Panc1 (cell line): ENCODE data around the gene NAT9. TPM values are rescaled to one million over a fixed set of nuclear protein-coding genes. Genes with fewer than 3 reads are reported as not detected.

Source experiments
- ATAC-seq: fragments of 200-7000 bp; cut with Tn5 transposase; 2 replicates; pipeline ENCODE4 v1.9.1; 2020; ENCODE audit warnings: mild to moderate bottlenecking, moderate library complexity
- BruUV-seq: library from RNA; stranded (reverse); fragments of 400-500 nt; replicated peaks from 2 replicates; lab custom pipeline; 2021; lab: Mats Ljungman, UMichigan
- CTCF ChIA-PET: fragments of 300-600 bp; sonication (Branson Sonifier 250); formaldehyde crosslinking; loops from one replicate; lab custom pipeline; 2022; ENCODE audit warnings: antibody characterized with exemption; lab: Charles Lee
- POLR2A ChIA-PET: fragments of 300-600 bp; sonication (Branson Sonifier 250); formaldehyde crosslinking; loops from one replicate; lab custom pipeline; 2022; ENCODE audit warnings: antibody characterized with exemption; lab: Charles Lee
- DNase-seq: peaks from one replicate; pipeline ENCODE4 v3.0.0-alpha.2; 2010; ENCODE audit warnings: low read depth, low spot score
- H3K27ac ChIP-seq: 2 replicates; pipeline ENCODE4 v1.5.1; 2011; ENCODE audit warnings: mild to moderate bottlenecking, low read length, inconsistent platforms
- H3K27me3 ChIP-seq: fragments of 200-500 bp; sonication (Bioruptor generic); 2 replicates; pipeline ENCODE4 v1.6.0; 2014; ENCODE audit warnings: low read length, inconsistent platforms; ENCODE audit not compliant: control insufficient read depth, insufficient read depth
- H3K36me3 ChIP-seq: fragments of 200-500 bp; sonication (Bioruptor generic); 2 replicates; pipeline ENCODE4 v1.5.1; 2014; ENCODE audit warnings: inconsistent platforms, mild to moderate bottlenecking, low read length, moderate library complexity; ENCODE audit not compliant: control insufficient read depth, insufficient read depth
- H3K4me1 ChIP-seq: 2 replicates; pipeline ENCODE4 v1.5.1; 2011; ENCODE audit warnings: inconsistent platforms, mild to moderate bottlenecking, low read length, moderate library complexity; ENCODE audit not compliant: control insufficient read depth, insufficient read depth
- H3K4me3 ChIP-seq, 2 experiments: 2 replicates each; pipeline ENCODE4 v1.5.1; 2011 to 2012; ENCODE audit warnings: low read depth in 2 of 2, low read length in 2 of 2, mild to moderate bottlenecking in 2 of 2, inconsistent platforms in 1 of 2, moderate library complexity in 1 of 2
- H3K9me3 ChIP-seq: fragments of 200-500 bp; sonication (Bioruptor generic); 2 replicates; pipeline ENCODE4 v1.5.1; 2014; ENCODE audit warnings: low read depth, mild to moderate bottlenecking, inconsistent platforms, low read length, moderate library complexity; ENCODE audit not compliant: control insufficient read depth, insufficient read depth
- POLR2AphosphoS5 ChIP-seq: IDR thresholded peaks from 2 replicates; pipeline ENCODE4 v1.6.1; 2012; ENCODE audit warnings: mild to moderate bottlenecking, low read depth, low read length, moderate library complexity
- SIN3A ChIP-seq: IDR thresholded peaks from 2 replicates; pipeline ENCODE4 v1.6.1; 2012; ENCODE audit warnings: low read depth, mild to moderate bottlenecking, low read length, moderate library complexity, borderline replicate concordance; ENCODE audit not compliant: insufficient read depth
- TCF7L2 ChIP-seq: IDR thresholded peaks from 2 replicates; pipeline ENCODE4 v1.6.1; 2011; ENCODE audit warnings: mild to moderate bottlenecking, low read depth, low read length, inconsistent platforms
- in situ Hi-C: cut with HindIII; loops from 2 replicates; pipeline ENCODE4 v1.10.0; 2016; ENCODE audit warnings: low sequenced_read_pairs, low pct_unique_long_range_greater_than_20kb
- intact Hi-C: fragments of 100-400 bp; cut with micrococcal nuclease; formaldehyde crosslinking; loops from one replicate; pipeline ENCODE4 v1.10.0; 2022; ENCODE audit not compliant: unreplicated experiment
- total RNA-seq: library from RNA; stranded (reverse); gene quantifications from one replicate; pipeline ENCODE4 v1.2.1, GENCODE V29; 2021; ENCODE audit not compliant: unreplicated experiment
- TF ChIP-seq, protein P1 (sequence below), 2 experiments: IDR thresholded peaks; 2 replicates each; pipeline ENCODE4 v1.6.1; 2011 to 2012; ENCODE audit warnings: low read depth in 2 of 2, control low read depth in 1 of 2, low read length in 1 of 2, mild to moderate bottlenecking in 1 of 2, moderate library complexity in 1 of 2; ENCODE audit not compliant: insufficient read depth in 1 of 2
- TF ChIP-seq, protein P2 (sequence below): fragments of 450-650 bp; IDR thresholded peaks from 2 replicates; pipeline ENCODE4 v1.5.1; 2017; ENCODE audit warnings: mild to moderate bottlenecking

NAT9 gene
- total RNA-seq, 1 experiment from 2014 or later: 90.1 TPM

DNA sequence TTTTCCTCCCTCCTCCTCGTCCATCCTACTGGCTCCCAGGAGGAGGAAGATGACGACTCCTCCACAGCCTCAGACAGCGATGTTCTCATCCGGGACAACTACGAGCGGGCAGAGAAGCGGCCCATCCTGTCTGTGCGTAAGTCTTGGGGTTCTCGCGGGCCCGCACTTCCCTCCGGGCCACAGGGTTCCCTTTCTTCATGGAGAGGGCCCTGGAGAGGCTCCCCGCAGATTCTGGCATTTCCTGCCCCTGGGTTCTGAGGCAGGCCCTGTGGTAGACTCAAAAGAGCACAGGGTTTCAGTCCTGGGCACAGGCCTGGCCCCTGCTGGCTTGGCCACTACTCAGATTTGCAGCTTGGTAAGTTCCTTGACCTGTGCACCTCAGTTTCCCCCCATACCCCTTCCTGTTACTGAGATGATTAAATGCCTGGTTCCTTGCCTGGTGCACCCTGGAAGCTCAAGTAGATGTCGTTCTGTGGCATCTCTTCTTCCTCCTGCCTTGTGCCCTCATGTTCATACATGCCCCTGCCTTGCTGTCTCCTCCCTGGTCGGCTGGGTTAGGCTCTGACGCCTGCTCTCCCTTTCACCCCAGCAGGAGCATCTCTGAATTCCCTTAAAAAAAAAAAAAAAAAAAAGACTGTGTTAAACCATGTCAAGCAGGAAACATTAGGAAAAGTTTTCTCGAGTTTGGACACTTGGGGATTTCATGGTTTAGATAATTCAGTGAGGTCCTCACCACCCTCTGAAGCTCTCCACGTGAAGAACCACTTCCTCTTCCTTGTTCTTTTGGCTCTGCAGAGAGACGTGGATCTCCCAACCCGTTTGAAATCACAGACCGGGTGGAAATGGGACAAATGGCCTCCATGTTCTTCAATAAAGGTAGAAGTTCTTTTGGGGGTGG is 14.3 kb upstream of the NAT9 start:
- no peaks in the 10 kb centered on the region for H3K9me3 ChIP-seq
- TF ChIP-seq, protein P1, sequence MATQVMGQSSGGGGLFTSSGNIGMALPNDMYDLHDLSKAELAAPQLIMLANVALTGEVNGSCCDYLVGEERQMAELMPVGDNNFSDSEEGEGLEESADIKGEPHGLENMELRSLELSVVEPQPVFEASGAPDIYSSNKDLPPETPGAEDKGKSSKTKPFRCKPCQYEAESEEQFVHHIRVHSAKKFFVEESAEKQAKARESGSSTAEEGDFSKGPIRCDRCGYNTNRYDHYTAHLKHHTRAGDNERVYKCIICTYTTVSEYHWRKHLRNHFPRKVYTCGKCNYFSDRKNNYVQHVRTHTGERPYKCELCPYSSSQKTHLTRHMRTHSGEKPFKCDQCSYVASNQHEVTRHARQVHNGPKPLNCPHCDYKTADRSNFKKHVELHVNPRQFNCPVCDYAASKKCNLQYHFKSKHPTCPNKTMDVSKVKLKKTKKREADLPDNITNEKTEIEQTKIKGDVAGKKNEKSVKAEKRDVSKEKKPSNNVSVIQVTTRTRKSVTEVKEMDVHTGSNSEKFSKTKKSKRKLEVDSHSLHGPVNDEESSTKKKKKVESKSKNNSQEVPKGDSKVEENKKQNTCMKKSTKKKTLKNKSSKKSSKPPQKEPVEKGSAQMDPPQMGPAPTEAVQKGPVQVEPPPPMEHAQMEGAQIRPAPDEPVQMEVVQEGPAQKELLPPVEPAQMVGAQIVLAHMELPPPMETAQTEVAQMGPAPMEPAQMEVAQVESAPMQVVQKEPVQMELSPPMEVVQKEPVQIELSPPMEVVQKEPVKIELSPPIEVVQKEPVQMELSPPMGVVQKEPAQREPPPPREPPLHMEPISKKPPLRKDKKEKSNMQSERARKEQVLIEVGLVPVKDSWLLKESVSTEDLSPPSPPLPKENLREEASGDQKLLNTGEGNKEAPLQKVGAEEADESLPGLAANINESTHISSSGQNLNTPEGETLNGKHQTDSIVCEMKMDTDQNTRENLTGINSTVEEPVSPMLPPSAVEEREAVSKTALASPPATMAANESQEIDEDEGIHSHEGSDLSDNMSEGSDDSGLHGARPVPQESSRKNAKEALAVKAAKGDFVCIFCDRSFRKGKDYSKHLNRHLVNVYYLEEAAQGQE (IDR thresholded peaks at IDR 0.05; ENCODE audit: insufficient read depth in 1 of 2, low read depth in 2 of 2, low read length in 1 of 2): no peak
- TF ChIP-seq POLR2AphosphoS5: no peak
- TF ChIP-seq TCF7L2: no peak
- no peak for TF ChIP-seq SIN3A
- H3K36me3 ChIP-seq: peaks cover 2% of the 10 kb centered on the region; the same call in 1 of the 2 replicates
- intact Hi-C loops (loop anchor here (1.0 kb wide), 2 partner anchors 72 to 170 kb away; no protein-coding TSS in a partner anchor), in situ Hi-C loops (no loop called here)
- H3K27ac ChIP-seq: no peak overlapping the region
- ChIA-PET POLR2A (no interaction called here), CTCF (interaction anchor here (0.6 to 3.4 kb wide), 13 partner anchors 13 to 246 kb away, joined by 3 to 19 read pairs (median 4); no protein-coding TSS in a partner anchor)
- H3K4me1 ChIP-seq: no peaks in the 10 kb centered on the region
- DNase-seq (no peak), ATAC-seq (no peak)
- H3K4me3 ChIP-seq: no peak overlapping the region
- BruUV-seq: no TSS peak
- H3K27me3 ChIP-seq: no peaks in the 10 kb centered on the region

DNA sequence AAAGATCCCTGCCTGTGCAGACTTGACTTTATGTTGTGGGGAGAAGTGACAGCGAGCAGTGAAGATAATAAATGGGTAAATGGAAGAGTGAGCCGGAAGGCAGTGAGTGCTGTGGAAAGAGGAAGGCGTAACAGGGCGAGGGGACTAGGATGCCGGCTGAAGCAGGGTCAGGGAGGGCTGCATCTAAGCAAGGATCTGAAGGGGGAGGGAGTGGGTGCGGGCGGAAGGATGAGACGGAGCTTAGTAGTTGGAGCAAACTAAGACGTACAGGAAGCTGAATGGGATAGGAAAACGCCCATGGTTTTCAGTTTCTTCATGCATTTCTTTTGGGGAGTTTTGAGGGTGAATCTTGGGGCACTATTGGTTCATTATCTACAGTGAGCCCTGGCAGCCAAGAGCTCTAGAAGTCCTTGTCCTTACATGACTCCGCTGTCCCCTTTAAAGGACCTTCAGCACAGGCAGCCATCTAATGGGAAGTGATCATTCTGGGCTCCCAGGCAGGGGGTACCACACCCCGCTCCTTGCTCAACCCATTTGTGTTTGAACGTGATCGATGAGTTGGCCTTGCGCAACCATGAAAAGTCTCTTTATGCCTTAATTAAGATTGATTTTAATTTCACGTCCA is 10.4 kb upstream of the NAT9 start:
- Histone ChIP-seq H3K27me3 (no peaks in the 10 kb centered on the region), H3K27ac (no peak overlapping the region), H3K9me3 (no peaks in the 10 kb centered on the region), H3K36me3 (no peaks in the 10 kb centered on the region), H3K4me3 (no peak overlapping the region), H3K4me1 (no peaks in the 10 kb centered on the region)
- CTCF ChIA-PET: interaction anchor here (0.6 kb wide), 1 partner anchor 11 kb away, joined by 3 read pairs; the partner anchor contains the start of gene NAT9
- POLR2A ChIA-PET: no interaction called here
- DNase-seq (no peak), ATAC-seq (no peak)
- no TSS peak for BruUV-seq
- TF ChIP-seq, protein P1 (IDR thresholded peaks at IDR 0.05; ENCODE audit: insufficient read depth in 1 of 2, low read depth in 2 of 2, low read length in 1 of 2): no peak
- no peak for TF ChIP-seq POLR2AphosphoS5
- no peak for TF ChIP-seq TCF7L2
- no peak for TF ChIP-seq SIN3A
- TF ChIP-seq, protein P2, sequence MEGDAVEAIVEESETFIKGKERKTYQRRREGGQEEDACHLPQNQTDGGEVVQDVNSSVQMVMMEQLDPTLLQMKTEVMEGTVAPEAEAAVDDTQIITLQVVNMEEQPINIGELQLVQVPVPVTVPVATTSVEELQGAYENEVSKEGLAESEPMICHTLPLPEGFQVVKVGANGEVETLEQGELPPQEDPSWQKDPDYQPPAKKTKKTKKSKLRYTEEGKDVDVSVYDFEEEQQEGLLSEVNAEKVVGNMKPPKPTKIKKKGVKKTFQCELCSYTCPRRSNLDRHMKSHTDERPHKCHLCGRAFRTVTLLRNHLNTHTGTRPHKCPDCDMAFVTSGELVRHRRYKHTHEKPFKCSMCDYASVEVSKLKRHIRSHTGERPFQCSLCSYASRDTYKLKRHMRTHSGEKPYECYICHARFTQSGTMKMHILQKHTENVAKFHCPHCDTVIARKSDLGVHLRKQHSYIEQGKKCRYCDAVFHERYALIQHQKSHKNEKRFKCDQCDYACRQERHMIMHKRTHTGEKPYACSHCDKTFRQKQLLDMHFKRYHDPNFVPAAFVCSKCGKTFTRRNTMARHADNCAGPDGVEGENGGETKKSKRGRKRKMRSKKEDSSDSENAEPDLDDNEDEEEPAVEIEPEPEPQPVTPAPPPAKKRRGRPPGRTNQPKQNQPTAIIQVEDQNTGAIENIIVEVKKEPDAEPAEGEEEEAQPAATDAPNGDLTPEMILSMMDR: no peak
- in situ Hi-C loops: no loop called here
- intact Hi-C loops: no loop called here
